Measurements from ENCODE around the gene ARHGAP33. TPM values are rescaled to one million over a fixed set of nuclear protein-coding genes. Genes with fewer than 3 reads are reported as not detected.

Gene ARHGAP33
- total RNA-seq, 8 experiments from 2014 or later, result 0.51 to 33.1 (median 16.1) TPM

GRCh38 chr19:35733180-35734125, 41.9 kb upstream of the ARHGAP33 start:
- ATAC-seq (replicated peaks in 6 of 8), result peak in 3 of 8 experiments; percentile 1 to 59 (median 41)
- no peak overlapping the region for H3K27ac ChIP-seq
- WGBS, 10 experiments, result 71 to 100% (median 97%) methylated on average over 2 to 5 of the region's 35 CpGs; no CpG with 5 or more reads in 5 of the 10 experiments
- H3K4me1 ChIP-seq (replicated peaks in 1 of 2), result no peaks in the 10 kb centered on the region
- H3K4me3 ChIP-seq, result no peak overlapping the region
- in situ Hi-C loops (cut with MboI; ENCODE audit: low pct_unique_long_range_greater_than_20kb in 2 of 9, low sequenced_read_pairs in 9 of 9, unreplicated experiment in 9 of 9), result no loop called here

- in situ Hi-C loops (cut with MboI; ENCODE audit: low pct_unique_long_range_greater_than_20kb in 2 of 9, low sequenced_read_pairs in 9 of 9, unreplicated experiment in 9 of 9), result no loop called here
- no peak overlapping the region for H3K27ac ChIP-seq
- no peak for ATAC-seq (replicated peaks in 6 of 8)
- no peak overlapping the region for H3K4me3 ChIP-seq
- no peaks in the 10 kb centered on the region for H3K4me1 ChIP-seq (replicated peaks in 1 of 2)
- WGBS, 10 experiments, result 60 to 100% (median 95%) methylated on average over 1 to 8 of the region's 8 CpGs; no CpG with 5 or more reads in 2 of the 10 experiments
Observed at GRCh38 chr19:35734273-35734672, 41.1 kb upstream of the ARHGAP33 start.

- H3K4me3 ChIP-seq, result no peak overlapping the region
- 78 to 100% (median 88%) methylated on average over 1 to 4 of the region's 5 CpGs; no CpG with 5 or more reads in 6 of the 10 experiments for WGBS, 10 experiments
- no peak overlapping the region for H3K27ac ChIP-seq
- no peak for ATAC-seq (replicated peaks in 6 of 8)
- in situ Hi-C loops (cut with MboI; ENCODE audit: low pct_unique_long_range_greater_than_20kb in 2 of 9, low sequenced_read_pairs in 9 of 9, unreplicated experiment in 9 of 9), result no loop called here
- no peaks in the 10 kb centered on the region for H3K4me1 ChIP-seq (replicated peaks in 1 of 2)
Observed at GRCh38 chr19:35734889-35735288, 40.5 kb upstream of the ARHGAP33 start.

- Histone ChIP-seq H3K4me3 (no peak overlapping the region), H3K4me1 (replicated peaks in 1 of 2) (peaks cover 3 to 4% of the 10 kb centered on the region in 2 donors), H3K27ac (no peak overlapping the region)
- no peak for ATAC-seq (replicated peaks in 6 of 8)
- in situ Hi-C loops (cut with MboI; ENCODE audit: low pct_unique_long_range_greater_than_20kb in 2 of 9, low sequenced_read_pairs in 9 of 9, unreplicated experiment in 9 of 9), result no loop called here
- 69 to 100% (median 84%) methylated on average over 2 to 7 of the region's 22 CpGs; no CpG with 5 or more reads in 4 of the 10 experiments for WGBS, 10 experiments
Observed at GRCh38 chr19:35736913-35737886, 38.2 kb upstream of the ARHGAP33 start.

GRCh38 chr19:35738021-35738886, 37.1 kb upstream of the ARHGAP33 start:
- H3K4me3 ChIP-seq, result no peak overlapping the region
- 75 to 100% (median 95%) methylated on average over 1 to 6 of the region's 37 CpGs; no CpG with 5 or more reads in 4 of the 10 experiments for WGBS, 10 experiments

GRCh38 chr19:35738887-35739229, 36.5 kb upstream of the ARHGAP33 start:
- in situ Hi-C loops (cut with MboI; ENCODE audit: low pct_unique_long_range_greater_than_20kb in 2 of 9, low sequenced_read_pairs in 9 of 9, unreplicated experiment in 9 of 9), result no loop called here
- Histone ChIP-seq H3K4me3 (no peak overlapping the region), H3K27ac (no peak overlapping the region), H3K4me1 (replicated peaks in 1 of 2) (peaks cover 3 to 4% of the 10 kb centered on the region in 2 donors)
- no peak for ATAC-seq (replicated peaks in 6 of 8)
- 86 to 100% methylated on average over 1 to 2 of the region's 2 CpGs; no CpG with 5 or more reads in 8 of the 10 experiments for WGBS, 10 experiments

More at GRCh38 chr19:35738021-35738886, 37.1 kb upstream of the ARHGAP33 start:
- Histone ChIP-seq H3K4me1 (replicated peaks in 1 of 2) (peaks cover 3 to 4% of the 10 kb centered on the region in 2 donors), H3K27ac (no peak overlapping the region)
- in situ Hi-C loops (cut with MboI; ENCODE audit: low pct_unique_long_range_greater_than_20kb in 2 of 9, low sequenced_read_pairs in 9 of 9, unreplicated experiment in 9 of 9), result no loop called here
- ATAC-seq (replicated peaks in 6 of 8), result no peak

- WGBS, 10 experiments, result 43 to 100% (median 89%) methylated on average over 1 to 11 of the region's 29 CpGs; no CpG with 5 or more reads in 5 of the 10 experiments
- no peak for ATAC-seq (replicated peaks in 6 of 8)
- H3K4me3 ChIP-seq, result peak overlapping the region in 4 of 5 donors; percentile 38 to 52 (median 42)
- H3K4me1 ChIP-seq (replicated peaks in 1 of 2), result peaks cover 6 to 8% of the 10 kb centered on the region in 2 donors
- no peak overlapping the region for H3K27ac ChIP-seq
- in situ Hi-C loops (cut with MboI; ENCODE audit: low pct_unique_long_range_greater_than_20kb in 2 of 9, low sequenced_read_pairs in 9 of 9, unreplicated experiment in 9 of 9), result no loop called here
Observed at GRCh38 chr19:35739275-35740107, 35.9 kb upstream of the ARHGAP33 start.

- ATAC-seq (replicated peaks in 6 of 8), result no peak
- peaks cover 6 to 8% of the 10 kb centered on the region in 2 donors for H3K4me1 ChIP-seq (replicated peaks in 1 of 2)
- no peak overlapping the region for H3K27ac ChIP-seq
- in situ Hi-C loops (cut with MboI; ENCODE audit: low pct_unique_long_range_greater_than_20kb in 2 of 9, low sequenced_read_pairs in 9 of 9, unreplicated experiment in 9 of 9), result no loop called here
- peak overlapping the region; percentile 36 to 52 (median 40) for H3K4me3 ChIP-seq
- WGBS, 10 experiments, result 0% methylated on average over 1 of the region's 16 CpGs; no CpG with 5 or more reads in 9 of the 10 experiments
Observed at GRCh38 chr19:35740108-35740422, 35.3 kb upstream of the ARHGAP33 start.

GRCh38 chr19:35740423-35741202, 34.8 kb upstream of the ARHGAP33 start:
- WGBS, 10 experiments, result 0 to 4% (median 0%) methylated on average over 3 to 12 of the region's 63 CpGs; no CpG with 5 or more reads in 3 of the 10 experiments
- Histone ChIP-seq H3K4me3 (peak overlapping the region; percentile 36 to 52 (median 40)), H3K4me1 (replicated peaks in 1 of 2) (peaks cover 6 to 8% of the 10 kb centered on the region in 2 donors), H3K27ac (peak overlapping the region; percentile 80 to 81)
- in situ Hi-C loops (cut with MboI; ENCODE audit: low pct_unique_long_range_greater_than_20kb in 2 of 9, low sequenced_read_pairs in 9 of 9, unreplicated experiment in 9 of 9), result no loop called here
- peak; percentile 62 to 82 (median 78) for ATAC-seq (replicated peaks in 6 of 8)

GRCh38 chr19:35741203-35741515, 34.2 kb upstream of the ARHGAP33 start:
- ATAC-seq (replicated peaks in 6 of 8), result no peak
- H3K27ac ChIP-seq, result peak overlapping the region; percentile 80 to 81
- in situ Hi-C loops (cut with MboI; ENCODE audit: low pct_unique_long_range_greater_than_20kb in 2 of 9, low sequenced_read_pairs in 9 of 9, unreplicated experiment in 9 of 9), result no loop called here
- H3K4me1 ChIP-seq (replicated peaks in 1 of 2), result peaks cover 7 to 8% of the 10 kb centered on the region in 2 donors
- peak overlapping the region; percentile 35 to 52 (median 40) for H3K4me3 ChIP-seq
- WGBS, 10 experiments, result 0 to 5% (median 0%) methylated on average over 2 to 11 of the region's 12 CpGs; no CpG with 5 or more reads in 6 of the 10 experiments

GRCh38 chr19:35742121-35742724, 33.1 kb upstream of the ARHGAP33 start, which contains the start of gene IGFLR1:
Gene IGFLR1, minus strand, starts transcription at chr19:35742452. Its CDS starts 1,272 bp downstream, at chr19:35741180.
- peak within 1 kb of the TSS; percentile 35 to 52 (median 40) for H3K4me3 ChIP-seq
- in situ Hi-C loops (cut with MboI; ENCODE audit: low pct_unique_long_range_greater_than_20kb in 2 of 9, low sequenced_read_pairs in 9 of 9, unreplicated experiment in 9 of 9), result no loop called here
- peak within 1 kb of the TSS; percentile 80 to 81 for H3K27ac ChIP-seq
- ATAC-seq (replicated peaks in 6 of 8), result no peak
- WGBS, 10 experiments, result 73 to 100% (median 95%) methylated on average over 1 to 6 of the region's 9 CpGs; no CpG with 5 or more reads in 5 of the 10 experiments
- H3K4me1 ChIP-seq (replicated peaks in 1 of 2), result peaks cover 10 to 11% of the 10 kb centered on the region in 2 donors

Measured in motor neuron (in vitro differentiated cells).